ENCODE measurements around the gene ZC3HAV1. TPM values are rescaled to one million over a fixed set of nuclear protein-coding genes. Genes with fewer than 3 reads are reported as not detected.

ZC3HAV1 gene
- total RNA-seq, 4 donors from 2014 or later = 11.7 to 40.6 (median 34.5) TPM

DNA sequence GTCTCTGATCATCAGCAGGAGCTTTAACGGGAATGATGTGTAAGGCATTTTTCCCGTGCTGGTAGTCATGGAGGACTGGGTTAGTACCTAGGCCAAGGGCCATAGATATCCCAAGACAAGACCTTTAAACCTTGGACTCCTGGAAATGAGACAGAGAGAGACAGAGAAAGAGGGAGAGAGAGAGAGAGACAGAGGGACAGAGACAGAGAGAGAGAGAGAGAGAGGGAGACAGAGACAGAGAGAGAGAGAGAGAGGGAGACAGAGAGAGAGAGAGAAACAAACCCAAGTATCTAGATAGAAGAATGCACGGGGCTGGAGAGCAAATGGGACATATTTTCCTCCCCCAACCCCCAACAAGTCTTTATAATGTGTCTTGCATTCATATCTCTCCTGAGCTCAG lies 22.3 kb downstream of the ZC3HAV1 start:
- H3K9me3 ChIP-seq = no peaks in the 10 kb centered on the region
- no peak for DNase-seq
- H3K36me3 ChIP-seq = peaks cover 0 to 55% (median 17%) of the 10 kb centered on the region in 4 donors
- in situ Hi-C loops (cut with MboI; ENCODE audit: low pct_ligation_motif_present in 1 of 4, low pct_unique_long_range_greater_than_20kb in 1 of 4, low sequenced_read_pairs in 3 of 4) = loop anchor here in 1 of 4 donors (25.0 kb wide), 1 partner anchor 200 kb away; no protein-coding TSS in a partner anchor
- 90 to 95% methylated on average over 3 of the region's 3 CpGs for WGBS, 2 donors (ENCODE audit: low coverage in 1 of 2)
- intact Hi-C loops (cut with DNase I; ENCODE audit: low total_unique reads) = no loop called here
- no peak for TF ChIP-seq POLR2AphosphoS5 (IDR thresholded peaks at IDR 0.05)
- TF ChIP-seq POLR2A (IDR thresholded peaks at IDR 0.05) = no peak
- TF ChIP-seq EP300 (IDR thresholded peaks at IDR 0.05; ENCODE audit: low read depth) = no peak
- TF ChIP-seq, protein P1, sequence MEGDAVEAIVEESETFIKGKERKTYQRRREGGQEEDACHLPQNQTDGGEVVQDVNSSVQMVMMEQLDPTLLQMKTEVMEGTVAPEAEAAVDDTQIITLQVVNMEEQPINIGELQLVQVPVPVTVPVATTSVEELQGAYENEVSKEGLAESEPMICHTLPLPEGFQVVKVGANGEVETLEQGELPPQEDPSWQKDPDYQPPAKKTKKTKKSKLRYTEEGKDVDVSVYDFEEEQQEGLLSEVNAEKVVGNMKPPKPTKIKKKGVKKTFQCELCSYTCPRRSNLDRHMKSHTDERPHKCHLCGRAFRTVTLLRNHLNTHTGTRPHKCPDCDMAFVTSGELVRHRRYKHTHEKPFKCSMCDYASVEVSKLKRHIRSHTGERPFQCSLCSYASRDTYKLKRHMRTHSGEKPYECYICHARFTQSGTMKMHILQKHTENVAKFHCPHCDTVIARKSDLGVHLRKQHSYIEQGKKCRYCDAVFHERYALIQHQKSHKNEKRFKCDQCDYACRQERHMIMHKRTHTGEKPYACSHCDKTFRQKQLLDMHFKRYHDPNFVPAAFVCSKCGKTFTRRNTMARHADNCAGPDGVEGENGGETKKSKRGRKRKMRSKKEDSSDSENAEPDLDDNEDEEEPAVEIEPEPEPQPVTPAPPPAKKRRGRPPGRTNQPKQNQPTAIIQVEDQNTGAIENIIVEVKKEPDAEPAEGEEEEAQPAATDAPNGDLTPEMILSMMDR (IDR thresholded peaks at IDR 0.05) = no peak
- H3K27me3 ChIP-seq = no peaks in the 10 kb centered on the region
- H3K4me1 ChIP-seq = peaks cover 0 to 3% (median 0%) of the 10 kb centered on the region in 4 donors
- H3K27ac ChIP-seq = no peak overlapping the region
- H3K4me3 ChIP-seq = no peak overlapping the region

DNA sequence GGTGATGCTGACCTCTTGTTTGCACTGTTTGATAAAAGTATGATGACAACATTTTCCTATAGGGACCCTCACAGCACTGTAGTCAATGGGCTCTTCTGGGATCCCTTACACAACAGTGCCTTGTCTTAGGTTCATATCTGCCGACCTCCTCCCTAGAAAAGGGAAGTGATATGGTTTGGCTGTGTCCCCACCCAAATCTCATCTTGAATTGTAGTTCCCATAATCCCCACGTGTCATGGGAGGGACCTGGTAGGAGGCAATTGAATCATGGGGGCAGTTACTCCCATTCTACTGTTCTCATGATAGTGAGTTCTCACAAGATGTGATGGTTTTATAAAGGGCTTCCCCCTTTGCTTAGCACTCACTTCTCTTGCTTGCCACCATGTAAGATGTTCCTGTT lies 23.1 kb downstream of the ZC3HAV1 start:
- Histone ChIP-seq H3K4me1 (no peaks in the 10 kb centered on the region), H3K4me3 (no peak overlapping the region), H3K9me3 (no peaks in the 10 kb centered on the region), H3K27me3 (no peaks in the 10 kb centered on the region), H3K27ac (no peak overlapping the region), H3K36me3 (peaks cover 0 to 55% (median 19%) of the 10 kb centered on the region in 4 donors)
- DNase-seq = no peak
- TF ChIP-seq EP300 (IDR thresholded peaks at IDR 0.05; ENCODE audit: low read depth) (no peak), POLR2A (IDR thresholded peaks at IDR 0.05) (no peak), POLR2AphosphoS5 (IDR thresholded peaks at IDR 0.05) (no peak)
- TF ChIP-seq, protein P1 (IDR thresholded peaks at IDR 0.05) = no peak
- 74% methylated on average over 2 of the region's 2 CpGs; no CpG with 5 or more reads in 1 of the 2 donors for WGBS, 2 donors (ENCODE audit: low coverage in 1 of 2)
- in situ Hi-C loops (cut with MboI; ENCODE audit: low pct_ligation_motif_present in 1 of 4, low pct_unique_long_range_greater_than_20kb in 1 of 4, low sequenced_read_pairs in 3 of 4) = loop anchor here in 1 of 4 donors (25.0 kb wide), 1 partner anchor 199 kb away; no protein-coding TSS in a partner anchor
- intact Hi-C loops (cut with DNase I; ENCODE audit: low total_unique reads) = no loop called here

DNA sequence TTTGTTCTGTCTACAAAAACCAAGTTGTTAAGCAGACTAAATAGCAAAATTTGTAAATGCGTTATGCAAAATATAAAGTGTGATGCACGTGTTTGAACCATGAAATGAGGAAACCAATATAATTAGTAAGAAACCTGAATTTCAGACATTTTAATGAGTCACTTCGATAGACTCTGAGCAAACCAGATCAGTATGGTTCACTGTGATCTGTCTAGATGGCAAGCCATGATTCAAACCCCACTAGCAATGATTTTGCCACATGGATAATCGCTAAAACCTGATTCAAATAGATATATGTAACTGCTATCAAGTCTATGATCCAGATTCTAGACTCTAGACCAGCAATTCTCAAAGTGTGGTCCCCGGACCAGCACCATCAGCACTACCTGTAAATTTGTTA lies 24.8 kb downstream of the ZC3HAV1 start:
- Histone ChIP-seq H3K27ac (no peak overlapping the region), H3K9me3 (no peaks in the 10 kb centered on the region), H3K4me1 (no peaks in the 10 kb centered on the region), H3K27me3 (no peaks in the 10 kb centered on the region), H3K36me3 (peaks cover 0 to 62% (median 22%) of the 10 kb centered on the region in 4 donors), H3K4me3 (no peak overlapping the region)
- in situ Hi-C loops (cut with MboI; ENCODE audit: low pct_ligation_motif_present in 1 of 4, low pct_unique_long_range_greater_than_20kb in 1 of 4, low sequenced_read_pairs in 3 of 4) = loop anchor here in 1 of 4 donors (25.0 kb wide), 1 partner anchor 197 kb away; no protein-coding TSS in a partner anchor
- intact Hi-C loops (cut with DNase I; ENCODE audit: low total_unique reads) = no loop called here
- no peak for DNase-seq
- WGBS, 2 donors (ENCODE audit: low coverage in 1 of 2) = 87 to 93% methylated on average over 3 to 5 of the region's 5 CpGs
- TF ChIP-seq POLR2AphosphoS5 (IDR thresholded peaks at IDR 0.05) (no peak), POLR2A (IDR thresholded peaks at IDR 0.05) (no peak), EP300 (IDR thresholded peaks at IDR 0.05; ENCODE audit: low read depth) (no peak)
- TF ChIP-seq, protein P1 (IDR thresholded peaks at IDR 0.05) = no peak

DNA sequence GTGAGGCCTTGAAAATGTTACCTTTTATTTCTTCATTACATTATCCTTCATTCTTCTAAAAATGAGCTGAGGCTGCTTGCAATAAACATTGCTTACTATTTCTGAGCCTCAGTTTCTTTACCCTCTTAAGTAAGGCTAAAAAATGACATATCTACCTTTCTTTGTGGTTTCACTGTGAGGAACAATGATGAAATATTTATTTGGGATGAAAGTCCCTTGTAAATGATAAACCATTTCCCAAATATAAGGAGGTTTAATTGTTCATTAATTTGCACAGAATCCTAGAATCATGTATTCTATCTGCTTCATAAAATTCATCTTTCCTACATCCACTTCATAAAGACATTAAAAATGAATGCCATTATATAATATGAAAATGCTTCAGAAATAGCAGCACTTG lies 27.9 kb downstream of the ZC3HAV1 start:
- no peak for DNase-seq
- in situ Hi-C loops (cut with MboI; ENCODE audit: low pct_ligation_motif_present in 1 of 4, low pct_unique_long_range_greater_than_20kb in 1 of 4, low sequenced_read_pairs in 3 of 4) (loop anchor here in 1 of 4 donors (25.0 kb wide), 1 partner anchor 194 kb away; no protein-coding TSS in a partner anchor), intact Hi-C loops (cut with DNase I; ENCODE audit: low total_unique reads) (no loop called here)
- Histone ChIP-seq H3K9me3 (no peaks in the 10 kb centered on the region), H3K27ac (no peak overlapping the region), H3K4me1 (no peaks in the 10 kb centered on the region), H3K36me3 (peaks cover 0 to 63% (median 26%) of the 10 kb centered on the region in 4 donors), H3K4me3 (no peak overlapping the region), H3K27me3 (no peaks in the 10 kb centered on the region)
- TF ChIP-seq, protein P1 (IDR thresholded peaks at IDR 0.05) = no peak
- TF ChIP-seq POLR2AphosphoS5 (IDR thresholded peaks at IDR 0.05) (no peak), EP300 (IDR thresholded peaks at IDR 0.05; ENCODE audit: low read depth) (no peak), POLR2A (IDR thresholded peaks at IDR 0.05) (no peak)
